HFF-Myc (cell line): ENCODE results near the gene CTCFL.
A peak's percentile ranks its signal among the peaks of the same experiment; 100 is the strongest.

Source experiments
- DNase-seq: peaks from one replicate; pipeline ENCODE4 v3.0.0-alpha.2; 2011; ENCODE audit warnings: low read depth; ENCODE audit errors: extremely low read depth
- H3K4me3 ChIP-seq: replicated peaks from 2 replicates; pipeline ENCODE4 v1.5.1; 2011; ENCODE audit warnings: low read depth, mild to moderate bottlenecking, control low read depth, low read length
- CTCF ChIP-seq: IDR thresholded peaks from 2 replicates; pipeline ENCODE4 v1.5.1; 2012; ENCODE audit warnings: mild to moderate bottlenecking, low read depth, low read length, control low read depth; ENCODE audit errors: missing control alignments

Gene CTCFL

DNA sequence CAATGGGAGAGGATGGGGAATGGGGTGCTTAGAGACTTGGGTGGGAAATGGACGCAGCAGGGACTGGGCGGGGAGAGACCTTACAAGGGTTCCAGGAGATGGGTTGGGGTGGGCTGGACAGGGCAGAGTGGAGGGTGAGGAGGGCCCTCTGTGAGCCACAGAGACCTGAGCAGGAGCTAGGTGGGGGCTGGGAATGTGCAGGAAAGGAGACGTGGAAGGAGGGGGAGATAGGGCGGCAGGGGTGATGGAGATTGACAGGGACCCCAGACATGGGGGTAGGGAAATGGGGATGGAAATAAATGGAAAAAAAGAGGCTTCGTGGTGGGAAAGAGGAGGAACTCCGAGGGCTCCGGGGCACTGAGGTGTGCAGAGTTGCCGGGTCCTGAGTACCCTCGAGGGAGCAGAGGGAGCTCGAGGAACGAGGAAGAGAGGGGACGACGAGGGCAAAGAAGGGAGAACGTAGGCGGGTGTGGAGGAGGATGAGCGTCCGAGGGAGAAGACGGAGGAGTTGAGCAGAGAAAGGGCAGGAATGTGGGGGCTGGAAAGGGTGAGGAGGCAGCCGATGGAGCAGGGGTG, 2.0 kb upstream of the CTCFL start:
- no peak for TF ChIP-seq CTCF
- H3K4me3 ChIP-seq: no peak overlapping the region
- no peak for DNase-seq

DNA sequence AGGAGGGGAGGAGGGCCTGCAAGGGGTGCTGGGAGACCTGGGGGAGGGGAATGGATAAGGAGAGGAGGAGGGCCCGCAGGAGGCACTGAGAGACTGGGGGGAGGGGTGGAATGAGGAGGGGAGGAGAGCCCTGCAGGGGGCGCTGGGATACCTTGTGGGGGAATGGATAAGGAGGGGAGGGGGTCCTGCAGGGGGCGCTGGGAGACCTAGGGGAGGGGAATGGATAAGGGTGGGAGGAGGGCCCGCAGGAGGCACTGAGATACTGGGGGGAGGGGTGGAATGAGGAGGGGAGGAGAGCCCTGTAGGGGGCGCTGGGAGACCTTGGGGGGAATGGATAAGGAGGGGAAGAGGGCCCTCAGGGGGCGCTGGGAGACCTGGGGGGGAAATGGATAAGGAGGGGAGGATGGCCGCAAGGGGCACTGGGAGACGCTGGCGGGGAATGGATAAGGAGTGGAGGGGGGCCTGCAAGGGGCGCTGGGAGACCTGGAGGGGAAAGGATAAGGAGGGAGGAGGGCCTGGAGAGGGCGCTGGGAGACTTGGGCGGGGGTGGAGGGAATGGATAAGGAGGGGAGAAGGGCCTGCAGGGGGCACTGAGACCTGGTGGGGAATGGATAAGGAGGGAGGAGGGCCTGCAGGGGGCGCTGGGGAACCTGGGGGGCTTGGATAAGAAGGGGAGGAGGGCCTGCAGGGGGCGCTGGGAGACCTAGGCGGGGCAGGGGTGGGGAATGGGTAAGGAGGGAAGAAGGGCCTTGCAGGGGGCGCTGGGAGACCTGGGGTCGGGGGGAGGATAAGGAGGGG, 1.3 kb upstream of the CTCFL start:
- TF ChIP-seq CTCF: peak; percentile 25
- DNase-seq: no peak
- no peak overlapping the region for H3K4me3 ChIP-seq

- no peak for TF ChIP-seq CTCF
- DNase-seq: no peak
- H3K4me3 ChIP-seq: no peak overlapping the region
Measured at GRCh38 chr20:57525328-57526086, 567 bp upstream of the CTCFL start.

- no peak overlapping the region for H3K4me3 ChIP-seq
- no peak for TF ChIP-seq CTCF
- no peak for DNase-seq
Measured at GRCh38 chr20:57523782-57524181, 1.2 kb downstream of the CTCFL start.

GRCh38 chr20:57522380-57523140, 2.4 kb downstream of the CTCFL start:
- TF ChIP-seq CTCF: no peak
- H3K4me3 ChIP-seq: no peak overlapping the region
- no peak for DNase-seq

GRCh38 chr20:57517904-57518303, 7.0 kb downstream of the CTCFL start:
- no peak for TF ChIP-seq CTCF
- H3K4me3 ChIP-seq: no peak overlapping the region
- DNase-seq: no peak
